Measurements from ENCODE around the gene ERF.

The ERF gene

DNA sequence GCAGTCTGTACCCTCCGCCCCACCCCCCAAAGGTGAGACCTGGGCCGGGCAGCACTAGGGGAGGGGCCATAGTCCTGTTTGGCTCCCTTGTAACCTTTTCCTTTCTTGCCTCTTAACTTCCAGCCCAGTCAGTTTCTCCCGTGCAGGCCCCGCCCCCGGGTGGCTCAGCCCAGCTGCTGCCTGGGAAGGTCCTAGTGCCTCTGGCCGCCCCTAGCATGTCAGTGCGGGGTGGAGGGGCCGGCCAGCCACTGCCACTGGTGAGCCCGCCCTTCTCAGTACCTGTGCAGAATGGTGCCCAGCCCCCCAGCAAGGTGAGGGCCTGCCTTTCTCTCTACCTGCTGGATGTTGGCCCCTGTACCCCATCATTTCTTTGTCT, 36.5 kb upstream of the ERF start:
- TF ChIP-seq, protein P1, sequence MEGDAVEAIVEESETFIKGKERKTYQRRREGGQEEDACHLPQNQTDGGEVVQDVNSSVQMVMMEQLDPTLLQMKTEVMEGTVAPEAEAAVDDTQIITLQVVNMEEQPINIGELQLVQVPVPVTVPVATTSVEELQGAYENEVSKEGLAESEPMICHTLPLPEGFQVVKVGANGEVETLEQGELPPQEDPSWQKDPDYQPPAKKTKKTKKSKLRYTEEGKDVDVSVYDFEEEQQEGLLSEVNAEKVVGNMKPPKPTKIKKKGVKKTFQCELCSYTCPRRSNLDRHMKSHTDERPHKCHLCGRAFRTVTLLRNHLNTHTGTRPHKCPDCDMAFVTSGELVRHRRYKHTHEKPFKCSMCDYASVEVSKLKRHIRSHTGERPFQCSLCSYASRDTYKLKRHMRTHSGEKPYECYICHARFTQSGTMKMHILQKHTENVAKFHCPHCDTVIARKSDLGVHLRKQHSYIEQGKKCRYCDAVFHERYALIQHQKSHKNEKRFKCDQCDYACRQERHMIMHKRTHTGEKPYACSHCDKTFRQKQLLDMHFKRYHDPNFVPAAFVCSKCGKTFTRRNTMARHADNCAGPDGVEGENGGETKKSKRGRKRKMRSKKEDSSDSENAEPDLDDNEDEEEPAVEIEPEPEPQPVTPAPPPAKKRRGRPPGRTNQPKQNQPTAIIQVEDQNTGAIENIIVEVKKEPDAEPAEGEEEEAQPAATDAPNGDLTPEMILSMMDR (IDR thresholded peaks at IDR 0.05; ENCODE audit: low read depth, low read length): no peak
- H3K4me3 ChIP-seq (replicated peaks in 1 of 2; ENCODE audit: low read depth in 2 of 2, low read length in 2 of 2): no peak overlapping the region
- no peak for DNase-seq (ENCODE audit: low read depth in 2 of 2)

DNA sequence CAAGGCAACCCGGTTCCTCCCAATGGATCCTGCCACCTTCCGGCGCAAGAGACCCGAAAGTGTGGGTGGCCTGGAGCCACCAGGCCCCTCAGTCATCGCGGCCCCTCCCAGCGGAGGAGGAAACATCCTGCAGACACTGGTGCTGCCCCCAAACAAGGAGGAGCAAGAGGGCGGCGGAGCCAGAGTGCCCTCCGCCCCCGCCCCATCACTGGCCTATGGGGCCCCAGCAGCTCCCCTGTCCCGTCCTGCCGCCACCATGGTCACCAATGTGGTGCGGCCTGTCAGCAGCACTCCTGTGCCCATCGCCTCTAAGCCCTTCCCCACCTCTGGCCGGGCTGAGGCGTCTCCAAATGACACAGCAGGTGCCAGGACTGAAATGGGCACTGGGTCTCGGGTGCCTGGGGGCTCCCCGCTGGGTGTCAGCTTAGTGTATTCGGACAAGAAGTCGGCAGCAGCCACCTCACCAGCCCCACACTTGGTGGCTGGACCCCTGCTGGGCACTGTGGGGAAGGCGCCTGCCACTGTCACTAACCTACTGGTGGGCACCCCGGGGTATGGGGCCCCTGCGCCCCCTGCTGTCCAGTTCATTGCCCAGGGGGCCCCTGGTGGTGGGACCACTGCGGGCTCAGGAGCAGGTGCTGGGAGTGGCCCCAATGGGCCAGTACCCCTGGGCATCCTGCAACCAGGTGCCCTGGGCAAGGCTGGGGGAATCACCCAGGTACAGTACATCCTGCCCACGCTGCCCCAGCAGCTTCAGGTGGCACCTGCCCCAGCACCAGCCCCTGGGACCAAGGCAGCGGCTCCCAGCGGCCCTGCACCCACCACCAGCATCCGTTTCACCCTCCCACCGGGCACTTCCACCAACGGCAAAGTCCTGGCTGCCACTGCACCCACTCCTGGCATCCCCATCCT, 35.9 kb upstream of the ERF start:
- no peak for DNase-seq (ENCODE audit: low read depth in 2 of 2)
- TF ChIP-seq, protein P1 (IDR thresholded peaks at IDR 0.05; ENCODE audit: low read depth, low read length): peak; percentile 53
- H3K4me3 ChIP-seq (replicated peaks in 1 of 2; ENCODE audit: low read depth in 2 of 2, low read length in 2 of 2): no peak overlapping the region

DNA sequence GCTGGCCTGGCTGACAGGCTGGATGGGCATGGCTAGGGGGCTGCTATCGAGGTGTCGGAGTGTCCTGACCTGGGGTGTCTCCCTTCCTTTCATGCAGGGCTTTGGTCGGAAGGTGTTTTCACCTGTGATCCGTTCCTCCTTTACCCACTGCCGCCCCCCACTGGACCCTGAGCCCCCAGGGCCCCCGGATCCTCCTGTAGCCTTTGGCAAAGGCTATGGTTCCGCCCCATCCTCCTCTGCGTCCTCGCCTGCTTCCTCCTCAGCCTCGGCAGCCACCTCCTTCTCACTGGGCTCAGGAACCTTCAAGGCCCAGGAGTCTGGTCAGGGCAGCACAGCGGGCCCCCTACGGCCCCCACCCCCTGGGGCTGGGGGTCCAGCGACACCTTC, 35.2 kb upstream of the ERF start:
- H3K4me3 ChIP-seq (replicated peaks in 1 of 2; ENCODE audit: low read depth in 2 of 2, low read length in 2 of 2): no peak overlapping the region
- no peak for DNase-seq (ENCODE audit: low read depth in 2 of 2)
- TF ChIP-seq, protein P1 (IDR thresholded peaks at IDR 0.05; ENCODE audit: low read depth, low read length): no peak

DNA sequence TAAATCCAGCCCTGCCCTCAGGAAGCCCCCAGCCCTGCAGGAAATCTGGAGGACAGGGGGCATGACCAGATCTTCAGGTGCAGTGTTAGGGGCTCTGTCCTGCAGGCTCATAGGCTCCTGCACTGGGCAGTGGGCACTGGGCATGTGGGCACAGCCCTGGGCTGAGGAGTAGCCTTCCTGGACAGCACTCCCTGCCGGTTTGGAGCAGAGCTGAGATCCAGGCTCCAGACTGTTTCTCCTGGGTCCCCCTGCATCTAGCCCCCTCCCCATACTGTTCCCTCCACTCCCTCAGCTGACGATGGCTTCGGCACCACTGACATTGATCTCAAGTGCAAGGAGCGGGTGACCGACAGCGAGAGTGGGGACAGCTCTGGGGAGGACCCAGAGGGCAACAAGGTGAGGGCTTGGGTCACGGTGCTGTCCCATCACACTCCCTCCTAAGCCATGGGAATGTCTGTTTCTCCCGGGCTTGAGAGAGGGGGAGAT, 34.7 kb upstream of the ERF start:
- DNase-seq (ENCODE audit: low read depth in 2 of 2): no peak
- TF ChIP-seq, protein P1 (IDR thresholded peaks at IDR 0.05; ENCODE audit: low read depth, low read length): no peak
- no peak overlapping the region for H3K4me3 ChIP-seq (replicated peaks in 1 of 2; ENCODE audit: low read depth in 2 of 2, low read length in 2 of 2)

DNA sequence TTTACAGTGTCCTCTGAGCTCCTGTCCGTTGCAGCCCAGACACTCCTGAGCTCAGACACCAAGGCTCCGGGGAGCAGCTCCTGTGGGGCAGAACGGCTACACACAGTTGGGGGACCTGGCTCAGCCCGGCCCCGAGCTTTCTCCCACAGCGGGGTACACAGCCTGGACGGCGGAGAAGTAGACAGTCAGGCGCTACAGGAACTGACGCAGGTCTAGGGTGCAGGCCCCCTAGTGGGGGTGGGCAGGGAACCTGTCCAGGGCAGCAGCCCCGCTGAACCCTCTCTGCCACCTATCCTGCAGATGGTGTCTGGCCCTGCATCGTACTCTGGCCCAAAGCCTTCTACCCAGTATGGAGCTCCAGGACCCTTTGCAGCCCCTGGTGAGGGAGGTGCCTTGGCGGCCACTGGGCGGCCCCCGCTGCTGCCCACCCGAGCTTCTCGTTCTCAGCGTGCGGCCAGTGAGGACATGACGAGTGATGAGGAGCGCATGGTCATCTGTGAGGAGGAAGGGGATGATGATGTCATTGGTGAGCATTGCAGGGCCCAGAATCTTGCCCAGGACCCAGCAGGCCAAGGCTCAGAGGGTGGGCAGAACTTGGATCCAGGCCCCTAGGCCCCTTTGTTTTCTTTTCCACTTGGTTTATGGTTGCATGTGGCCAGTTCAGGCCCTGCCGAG, 34.1 kb upstream of the ERF start:
- no peak for DNase-seq (ENCODE audit: low read depth in 2 of 2)
- no peak overlapping the region for H3K4me3 ChIP-seq (replicated peaks in 1 of 2; ENCODE audit: low read depth in 2 of 2, low read length in 2 of 2)
- TF ChIP-seq, protein P1 (IDR thresholded peaks at IDR 0.05; ENCODE audit: low read depth, low read length): no peak

- no peak for DNase-seq (ENCODE audit: low read depth in 2 of 2)
- TF ChIP-seq, protein P1 (IDR thresholded peaks at IDR 0.05; ENCODE audit: low read depth, low read length): no peak
- no peak overlapping the region for H3K4me3 ChIP-seq (replicated peaks in 1 of 2; ENCODE audit: low read depth in 2 of 2, low read length in 2 of 2)
Observed at GRCh38 chr19:42288387-42288786, 33.5 kb upstream of the ERF start.
